PFSK-1 (cell line): ENCODE data around the gene CHMP3.

Source experiments
- FOXP2 ChIP-seq: optimal IDR thresholded peaks from 2 replicates; pipeline ENCODE3; 2011; ENCODE audit warnings: borderline replicate concordance, control low read depth, inconsistent platforms; ENCODE audit not compliant: insufficient read depth; ENCODE audit errors: extremely low read length, extremely low read depth
- POLR2AphosphoS5 ChIP-seq: IDR thresholded peaks from 2 replicates; pipeline ENCODE4 v1.6.1; 2012; ENCODE audit warnings: low read depth, mild to moderate bottlenecking, control low read depth, low read length, moderate library complexity
- TAF1 ChIP-seq: IDR thresholded peaks from 2 replicates; pipeline ENCODE4 v1.6.1; 2012; ENCODE audit warnings: low read length, control low read depth, borderline replicate concordance; ENCODE audit not compliant: insufficient read depth
- TF ChIP-seq, protein P1 (sequence below), 2 experiments: IDR thresholded peaks; 2 replicates each; pipeline versions ENCODE4 v1.6.1 to v1.8.0; 2011 to 2012; ENCODE audit warnings: low read depth in 2 of 2, low read length in 2 of 2, control low read depth in 1 of 2, inconsistent platforms in 1 of 2, mild to moderate bottlenecking in 1 of 2, moderate library complexity in 1 of 2; ENCODE audit not compliant: insufficient read depth in 1 of 2

- TF ChIP-seq POLR2AphosphoS5 (no peak), TAF1 (no peak), FOXP2 (no peak)
- TF ChIP-seq, protein P1, sequence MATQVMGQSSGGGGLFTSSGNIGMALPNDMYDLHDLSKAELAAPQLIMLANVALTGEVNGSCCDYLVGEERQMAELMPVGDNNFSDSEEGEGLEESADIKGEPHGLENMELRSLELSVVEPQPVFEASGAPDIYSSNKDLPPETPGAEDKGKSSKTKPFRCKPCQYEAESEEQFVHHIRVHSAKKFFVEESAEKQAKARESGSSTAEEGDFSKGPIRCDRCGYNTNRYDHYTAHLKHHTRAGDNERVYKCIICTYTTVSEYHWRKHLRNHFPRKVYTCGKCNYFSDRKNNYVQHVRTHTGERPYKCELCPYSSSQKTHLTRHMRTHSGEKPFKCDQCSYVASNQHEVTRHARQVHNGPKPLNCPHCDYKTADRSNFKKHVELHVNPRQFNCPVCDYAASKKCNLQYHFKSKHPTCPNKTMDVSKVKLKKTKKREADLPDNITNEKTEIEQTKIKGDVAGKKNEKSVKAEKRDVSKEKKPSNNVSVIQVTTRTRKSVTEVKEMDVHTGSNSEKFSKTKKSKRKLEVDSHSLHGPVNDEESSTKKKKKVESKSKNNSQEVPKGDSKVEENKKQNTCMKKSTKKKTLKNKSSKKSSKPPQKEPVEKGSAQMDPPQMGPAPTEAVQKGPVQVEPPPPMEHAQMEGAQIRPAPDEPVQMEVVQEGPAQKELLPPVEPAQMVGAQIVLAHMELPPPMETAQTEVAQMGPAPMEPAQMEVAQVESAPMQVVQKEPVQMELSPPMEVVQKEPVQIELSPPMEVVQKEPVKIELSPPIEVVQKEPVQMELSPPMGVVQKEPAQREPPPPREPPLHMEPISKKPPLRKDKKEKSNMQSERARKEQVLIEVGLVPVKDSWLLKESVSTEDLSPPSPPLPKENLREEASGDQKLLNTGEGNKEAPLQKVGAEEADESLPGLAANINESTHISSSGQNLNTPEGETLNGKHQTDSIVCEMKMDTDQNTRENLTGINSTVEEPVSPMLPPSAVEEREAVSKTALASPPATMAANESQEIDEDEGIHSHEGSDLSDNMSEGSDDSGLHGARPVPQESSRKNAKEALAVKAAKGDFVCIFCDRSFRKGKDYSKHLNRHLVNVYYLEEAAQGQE (IDR thresholded peaks at IDR 0.05; ENCODE audit: insufficient read depth in 1 of 2, low read depth in 2 of 2, low read length in 2 of 2), result no peak
These were observed 62.7 kb downstream of the CHMP3 start for GRCh38 chr2:86500325-86501083.
